Measurements from ENCODE around the gene PARN.
"Not testable (repeated sequence)": the region's sequence is repeated elsewhere in the genome, so short reads cannot be mapped to it uniquely, and the experiment has no call there.

PARN gene

DNA sequence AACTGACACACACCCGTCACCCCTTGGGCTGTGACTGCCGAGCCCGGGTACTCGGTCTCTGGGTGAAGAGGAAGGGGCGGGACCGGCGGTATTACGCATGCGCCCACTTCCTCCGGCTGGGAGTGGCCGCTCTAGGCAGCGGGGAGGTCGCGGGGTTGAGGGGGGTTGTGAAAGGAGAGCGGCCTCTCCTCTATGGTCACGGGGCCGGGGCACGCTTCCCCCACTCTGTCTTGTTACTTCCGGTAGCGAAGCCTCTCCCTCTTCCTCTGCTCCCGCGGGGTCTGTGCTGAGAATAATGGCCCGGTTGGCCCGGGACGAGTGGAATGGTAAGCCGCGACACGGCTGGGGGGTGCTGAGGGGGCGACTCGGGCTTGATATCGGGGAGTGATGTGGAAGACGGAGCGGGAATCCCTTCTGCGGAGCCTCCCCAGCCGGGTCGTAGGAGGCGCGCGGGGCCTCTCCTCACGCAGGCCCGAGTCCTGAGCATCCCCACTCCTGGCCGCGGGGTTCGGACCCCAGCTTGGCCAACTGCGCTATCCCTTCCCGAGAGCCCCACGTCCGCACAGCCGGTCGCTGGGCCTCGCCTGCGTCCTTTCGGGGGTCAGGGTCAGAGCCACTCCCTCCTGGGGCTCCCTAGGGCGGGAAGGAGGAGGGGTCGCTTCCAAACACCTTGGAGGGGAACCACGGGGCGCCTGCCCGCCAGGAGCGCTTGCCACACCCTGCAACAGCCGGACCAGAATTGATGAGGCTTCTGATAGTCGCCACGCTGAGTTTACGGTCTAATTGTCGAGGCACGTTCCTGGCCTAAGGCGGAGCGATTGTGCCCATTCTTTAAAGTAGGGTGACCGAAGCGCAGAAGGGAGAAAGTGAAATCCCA is 2.9 kb upstream of the PARN start, which contains the start of gene BFAR:
Gene BFAR, plus strand, starts transcription at position 259 of the 877 bp plus-strand sequence. CDS start 11,396 bp downstream, outside the sequence.
- peak; percentile 96 for DNase-seq (ENCODE audit: low spot score)

GRCh38 chr16:14630620-14631330 is 715 bp upstream of the PARN start:
- not testable (repeated sequence) for DNase-seq (ENCODE audit: low spot score)

DNA sequence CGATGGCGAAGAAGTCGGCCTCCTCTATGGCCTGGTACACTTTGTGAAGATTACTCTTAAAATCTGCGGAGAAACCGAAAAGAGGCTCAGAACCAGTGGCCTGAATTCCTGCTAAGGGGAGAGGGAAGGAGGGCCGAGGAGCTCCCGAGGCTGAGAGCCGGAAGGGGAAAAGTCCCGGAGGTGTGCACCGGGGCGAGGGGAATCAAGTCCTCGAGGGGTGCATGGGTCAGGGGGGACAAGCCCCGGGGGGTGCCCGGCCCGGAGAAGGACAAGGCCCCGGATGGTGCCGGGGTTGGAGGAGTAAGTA is 495 bp downstream of the PARN start:
- DNase-seq (ENCODE audit: low spot score), result no peak

GRCh38 chr16:14628806-14629611 is 1.1 kb downstream of the PARN start:
- no peak for DNase-seq (ENCODE audit: low spot score)

GRCh38 chr16:14627078-14627477 is 3.0 kb downstream of the PARN start:
- DNase-seq (ENCODE audit: low spot score), result no peak

DNA sequence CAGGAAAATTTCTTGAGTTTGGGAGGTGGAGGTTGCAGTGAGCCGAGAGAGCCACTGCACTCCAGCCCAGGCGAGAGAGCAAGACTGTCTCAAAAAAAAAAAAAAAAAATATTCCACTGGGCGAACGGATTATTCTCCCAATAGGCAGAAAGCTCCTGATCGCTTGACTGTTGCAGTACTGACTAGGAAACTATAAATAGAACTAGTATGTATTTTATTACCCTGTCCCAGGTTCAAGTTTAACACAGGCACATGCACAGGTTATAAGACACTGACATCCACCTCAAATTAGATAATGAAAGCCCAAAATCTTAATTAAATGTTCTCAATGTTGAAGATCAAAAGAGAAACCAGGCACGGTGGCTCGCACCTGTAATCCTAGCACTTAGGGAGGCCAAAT is 11.5 kb downstream of the PARN start:
- DNase-seq (ENCODE audit: low spot score), result no peak

DNA sequence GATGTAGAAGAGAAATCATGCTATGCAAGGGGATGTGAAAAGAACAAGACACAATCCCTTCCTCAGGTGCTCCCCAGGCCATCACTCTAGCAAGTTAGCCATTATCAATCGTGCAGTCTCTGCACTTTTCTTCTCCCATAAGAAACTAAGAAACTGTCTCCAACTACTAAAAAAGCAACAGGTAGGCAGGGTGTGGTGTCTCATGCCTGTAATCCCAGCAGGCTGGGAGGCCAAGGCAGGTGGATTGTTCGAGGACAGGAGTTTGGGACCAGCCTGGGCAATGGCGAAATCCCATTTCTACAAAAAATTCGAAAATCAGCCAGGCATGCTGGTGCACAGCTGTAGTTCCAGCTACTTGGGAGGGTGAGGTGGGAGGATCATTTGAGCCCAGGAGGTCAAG is 13.8 kb downstream of the PARN start:
- DNase-seq (ENCODE audit: low spot score), result no peak

- no peak for DNase-seq (ENCODE audit: low spot score)
Observed at GRCh38 chr16:14613991-14614390, 16.1 kb downstream of the PARN start.

DNA sequence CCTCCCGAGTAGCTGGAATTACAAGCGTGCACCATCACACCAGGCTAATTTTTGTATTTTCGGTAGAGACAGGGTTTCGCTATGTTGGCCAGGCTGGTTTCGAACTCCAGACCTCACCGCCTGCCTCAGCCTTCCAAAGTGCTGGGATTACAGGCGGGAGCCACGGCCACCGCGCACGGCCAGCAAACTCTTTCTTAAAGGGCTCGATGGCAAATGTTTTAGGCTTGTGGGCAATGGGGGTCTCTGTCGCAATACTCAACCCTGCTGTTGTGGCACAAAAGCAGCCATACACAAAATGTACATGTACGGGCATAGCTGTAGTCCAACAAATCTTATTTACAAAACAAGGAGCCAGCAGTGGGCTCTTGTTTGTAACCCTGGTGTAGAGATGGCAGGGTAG is 18.4 kb downstream of the PARN start:
- DNase-seq (ENCODE audit: low spot score), result no peak

DNA sequence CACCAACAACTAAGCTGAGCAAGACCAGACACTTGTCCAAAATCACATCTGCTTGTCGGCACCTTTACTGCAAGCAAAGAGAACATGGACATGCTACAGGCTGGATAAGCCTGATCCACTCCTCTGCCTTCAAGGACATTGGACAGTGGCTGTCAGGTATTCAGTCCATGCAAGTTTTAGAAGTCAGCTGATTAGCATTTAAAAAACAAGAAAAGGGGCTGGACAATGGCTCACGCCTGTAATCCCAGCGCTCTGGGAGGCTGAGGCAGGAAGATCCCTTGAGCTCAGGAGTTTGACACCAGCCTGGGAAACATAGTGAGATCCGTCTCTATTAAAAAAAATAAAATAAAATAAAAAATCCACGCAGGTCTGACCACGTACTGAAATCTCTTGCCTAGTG is 20.3 kb downstream of the PARN start:
- DNase-seq (ENCODE audit: low spot score), result no peak

DNA sequence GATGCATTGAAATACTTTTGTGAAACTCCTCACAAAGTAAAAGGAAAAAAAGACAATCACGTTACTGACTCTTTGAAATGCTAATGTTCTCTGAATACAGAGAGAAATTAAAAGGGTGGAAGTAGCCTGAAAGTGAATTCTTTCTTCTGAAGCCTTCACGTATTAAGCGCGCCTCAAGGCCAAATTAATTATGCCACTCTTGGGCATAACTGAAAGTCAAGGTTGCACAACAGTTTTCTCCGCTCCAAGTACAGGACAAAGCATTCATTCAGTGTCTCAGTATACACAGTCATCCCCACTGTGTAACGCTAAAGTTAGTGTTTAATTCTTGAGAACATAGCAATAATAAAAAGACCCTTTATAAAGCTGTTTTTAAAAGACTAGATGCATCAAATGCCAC is 21.5 kb downstream of the PARN start:
- DNase-seq (ENCODE audit: low spot score), result no peak

- no peak for DNase-seq (ENCODE audit: low spot score)
Observed at GRCh38 chr16:14608111-14608566, 21.9 kb downstream of the PARN start.

- DNase-seq (ENCODE audit: low spot score), result no peak
Observed at GRCh38 chr16:14606102-14606501, 24.0 kb downstream of the PARN start.

- DNase-seq (ENCODE audit: low spot score), result no peak
Observed at GRCh38 chr16:14602443-14602963, 27.6 kb downstream of the PARN start.

DNA sequence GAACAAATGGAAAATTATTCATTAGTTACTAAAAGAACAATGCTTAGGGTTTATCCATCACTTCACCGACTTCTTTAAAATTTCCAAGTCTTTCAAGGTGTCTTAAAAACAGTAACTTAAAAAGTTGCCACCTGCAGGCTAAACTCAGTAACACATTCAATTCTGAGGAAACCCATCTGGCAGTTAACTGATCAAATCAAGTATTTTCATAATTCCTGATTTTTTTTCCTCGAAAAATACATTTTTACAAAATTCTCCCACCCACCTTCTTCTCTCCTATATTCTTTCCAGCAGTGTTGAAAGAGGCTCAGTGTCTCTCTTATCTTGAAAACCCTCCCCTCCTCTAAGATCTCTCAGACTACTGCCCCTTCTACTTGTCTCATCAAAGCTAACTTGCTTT is 29.9 kb downstream of the PARN start:
- DNase-seq (ENCODE audit: low spot score), result no peak

DNA sequence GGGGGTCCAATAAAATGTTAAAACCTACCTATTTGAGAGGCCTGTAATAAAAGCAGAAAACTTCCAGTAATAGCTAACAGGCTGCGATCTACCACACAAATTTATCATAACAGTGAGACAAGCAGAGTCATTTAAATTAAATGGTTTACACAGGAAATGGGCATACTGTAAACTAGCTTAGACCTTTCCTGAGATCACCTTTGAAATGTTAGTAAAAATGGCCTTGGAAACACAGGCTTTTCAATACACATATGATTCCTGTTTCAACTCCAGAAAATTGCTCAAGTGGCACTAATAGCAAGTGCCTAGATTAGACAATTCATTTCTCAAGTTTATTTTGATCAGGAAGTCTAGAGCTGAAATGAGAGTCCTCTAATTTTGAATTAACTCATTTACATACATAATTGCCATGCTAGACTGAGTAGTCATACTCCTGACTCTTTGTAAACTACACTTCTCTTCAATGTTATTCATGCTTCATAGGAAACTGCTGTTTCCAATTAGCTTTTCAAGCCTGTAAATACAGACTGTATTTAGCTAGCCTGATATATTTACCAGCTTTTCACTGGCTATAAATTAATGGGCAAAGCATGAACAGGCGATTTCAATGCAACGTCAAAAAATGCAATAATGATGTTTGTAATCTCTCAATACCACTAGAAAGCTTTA is 43.3 kb downstream of the PARN start:
- DNase-seq (ENCODE audit: low spot score), result no peak

- no peak for DNase-seq (ENCODE audit: low spot score)
Observed at GRCh38 chr16:14585287-14585686, 44.8 kb downstream of the PARN start.

GRCh38 chr16:14580926-14581325 is 49.1 kb downstream of the PARN start:
- DNase-seq (ENCODE audit: low spot score), result not testable (repeated sequence)

DNA sequence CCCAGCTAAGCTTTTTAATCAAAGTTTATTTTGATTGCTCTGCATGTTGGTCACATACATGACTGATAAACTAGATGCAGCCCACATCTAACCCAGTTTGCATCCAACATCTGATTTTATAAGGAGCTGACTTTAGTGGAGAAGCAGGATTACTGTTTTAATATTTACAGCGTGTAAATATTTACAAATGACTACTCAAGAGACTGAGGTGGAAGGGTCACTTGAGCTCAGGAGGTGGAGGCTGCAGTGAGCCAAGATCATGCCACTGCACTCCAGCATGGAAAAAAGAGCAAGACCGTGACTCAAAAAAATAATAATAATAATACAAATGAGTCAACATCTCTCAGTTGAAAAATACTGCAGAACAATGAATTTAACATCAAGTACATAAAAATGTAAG is 50.8 kb downstream of the PARN start:
- DNase-seq (ENCODE audit: low spot score), result no peak

DNA sequence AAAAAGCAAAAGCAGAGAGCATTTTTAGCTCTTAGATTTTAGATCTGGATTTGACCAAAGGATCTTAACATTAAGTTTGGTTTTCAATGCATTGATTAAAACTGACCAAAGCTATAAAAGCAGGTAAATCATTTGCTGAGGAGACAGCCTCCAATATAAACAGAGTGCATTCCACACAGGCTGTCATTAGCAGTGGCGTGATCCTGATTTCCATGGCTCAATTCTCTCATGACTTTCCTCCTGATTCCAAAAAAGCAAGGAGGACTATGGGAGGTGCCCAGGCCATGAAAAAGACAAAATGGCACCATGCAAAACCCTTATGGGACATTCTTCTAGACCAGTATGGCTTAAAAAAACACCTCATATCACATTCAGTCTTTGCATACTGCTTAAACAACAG is 53.5 kb downstream of the PARN start:
- DNase-seq (ENCODE audit: low spot score), result no peak

DNA sequence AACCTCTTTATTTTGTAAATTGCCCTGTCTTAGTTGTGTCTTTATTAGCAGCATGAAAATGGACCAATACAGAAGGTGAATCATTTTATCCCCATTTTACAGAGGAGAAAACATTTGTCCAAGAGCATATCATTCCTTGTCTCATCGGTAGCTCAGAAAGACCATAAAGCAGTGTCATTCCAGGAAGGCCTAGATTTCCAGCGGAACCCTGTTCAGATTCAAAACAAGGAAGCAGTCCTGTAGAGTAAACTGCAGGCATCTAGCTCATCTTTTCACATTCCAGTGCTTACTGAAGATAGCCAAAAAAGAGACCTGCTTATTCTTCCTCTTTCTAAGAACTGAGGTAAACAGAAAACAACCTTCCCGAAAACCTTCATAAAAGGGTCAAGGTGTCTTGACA is 54.0 kb downstream of the PARN start:
- DNase-seq (ENCODE audit: low spot score), result no peak

Data from LoVo (cell line).